K562 (cell line): ENCODE results near the gene POLR3GL. TPM values are rescaled to one million over a fixed set of nuclear protein-coding genes. Genes with fewer than 3 reads are reported as not detected.
A peak's percentile ranks its signal among the peaks of the same experiment; 100 is the strongest.

Experiments used
- CREM ChIP-seq: IDR thresholded peaks from 2 replicates; pipeline ENCODE4 v1.6.1; 2014; ENCODE audit warnings: antibody characterized with exemption, low read depth
- FOXA3 ChIP-seq, 2 experiments: fragments of 450-650 bp in 1 of 2; sonication (generic) in 1 of 2; formaldehyde crosslinking; IDR thresholded peaks in 1 of 2; conservative IDR thresholded peaks in 1 of 2; 2 replicates each; pipeline versions ENCODE4 v1.4.0 to v1.8.0; 2020 to 2022; ENCODE audit warnings: mild to moderate bottlenecking in 2 of 2, missing genetic modification reagents in 1 of 2
- FOXP1 ChIP-seq: sonication (generic); formaldehyde crosslinking; IDR thresholded peaks from 2 replicates; pipeline ENCODE4 v1.8.0; 2022; ENCODE audit warnings: mild to moderate bottlenecking, missing genetic modification reagents
- JUND ChIP-seq, 2 experiments: IDR thresholded peaks; 2 replicates in 1 of 2; 3 replicates in 1 of 2; pipeline ENCODE4 v1.6.1; 2011; ENCODE audit warnings: borderline replicate concordance in 2 of 2, low read depth in 2 of 2, low read length in 2 of 2, improper control_type of control experiment in 1 of 2, missing biosample characterization in 1 of 2, missing genetic modification characterization in 1 of 2, missing genetic modification reagents in 1 of 2
- KDM1A ChIP-seq, 2 experiments: fragments of 450-650 bp; IDR thresholded peaks; 2 replicates each; pipeline ENCODE4 v1.6.1; 2016; ENCODE audit warnings: mild to moderate bottlenecking in 2 of 2
- MAX ChIP-seq: sonication (generic); formaldehyde crosslinking; IDR thresholded peaks from 2 replicates; pipeline ENCODE4 v1.9.0; 2022; ENCODE audit warnings: mild to moderate bottlenecking, missing genetic modification reagents
- MED1 ChIP-seq: sonication (generic); formaldehyde crosslinking; IDR thresholded peaks from 2 replicates; pipeline ENCODE4 v1.8.1; 2023; ENCODE audit warnings: missing genetic modification reagents, borderline replicate concordance
- MLX ChIP-seq, 2 experiments: fragments of 450-650 bp in 1 of 2; sonication (generic) in 1 of 2; formaldehyde crosslinking; conservative IDR thresholded peaks; 2 replicates each; pipeline versions ENCODE4 v1.4.0 to v1.8.1; 2020 to 2022; ENCODE audit warnings: mild to moderate bottlenecking in 1 of 2, missing genetic modification reagents in 1 of 2
- NCOA6 ChIP-seq: fragments of 450-650 bp; IDR thresholded peaks from 2 replicates; pipeline ENCODE4 v1.6.1; 2017; ENCODE audit warnings: mild to moderate bottlenecking
- NR1H2 ChIP-seq: sonication (generic); formaldehyde crosslinking; IDR thresholded peaks from 2 replicates; pipeline ENCODE4 v1.4.0; 2020; ENCODE audit warnings: mild to moderate bottlenecking, missing genetic modification reagents
- POLR3A ChIP-seq: IDR thresholded peaks from 2 replicates; pipeline ENCODE4 v1.6.1; 2011; ENCODE audit warnings: borderline replicate concordance, mild to moderate bottlenecking, moderate library complexity; ENCODE audit not compliant: insufficient read length, insufficient read depth; ENCODE audit errors: extremely low read depth
- RBBP5 ChIP-seq: fragments of 200-600 bp; sonication (generic); IDR thresholded peaks from 2 replicates; pipeline ENCODE4 v1.6.1; 2012; ENCODE audit warnings: borderline replicate concordance, mild to moderate bottlenecking, low read length, control low read depth, inconsistent platforms; ENCODE audit not compliant: insufficient read depth, poor library complexity, severe bottlenecking
- VEZF1 ChIP-seq: fragments of 200-800 bp; sonication (Bioruptor generic); IDR thresholded peaks from 2 replicates; pipeline ENCODE4 v1.6.1; 2017; ENCODE audit warnings: missing genetic modification characterization, missing compliant biosample characterization
- ZC3H11A ChIP-seq: IDR thresholded peaks from 2 replicates; pipeline ENCODE4 v1.6.1; 2012; ENCODE audit warnings: low read depth, low read length, improper control_type of control experiment
- ZNF518B ChIP-seq: fragments of 250-450 bp; sonication (Bioruptor Pico); IDR thresholded peaks from 2 replicates; pipeline ENCODE4 v1.5.0; 2021; ENCODE audit warnings: mild to moderate bottlenecking, moderate library complexity
- ZNF778 ChIP-seq: fragments of 450-650 bp; formaldehyde crosslinking; IDR thresholded peaks from 2 replicates; pipeline ENCODE4 v1.4.0; 2020; ENCODE audit warnings: mild to moderate bottlenecking, moderate library complexity
- polyA plus RNA-seq, 8 experiments: library from polyadenylated mRNA; depleted of rRNA in 4 of 8; stranded (reverse) in 5 of 8; unstranded in 3 of 8; fragments of >200 nt; fragmentation: Nextera tagmentation in 2 of 8; fragmentation: Illumina TruSeq in 1 of 8; extraction: Ambion mirVana in 2 of 8; extraction: Trizol in 1 of 8; gene quantifications; 2 replicates each; pipeline versions ENCODE4 v1.2.1 to v1.2.3, GENCODE V29; 2011 to 2014; ENCODE audit warnings: inconsistent platforms in 1 of 8, missing spikeins in 1 of 8
- total RNA-seq, 7 experiments: library from RNA; depleted of rRNA in 6 of 7; stranded (reverse); fragments of >200 nt in 6 of 7; fragmentation: Illumina TruSeq in 2 of 7; extraction: Trizol in 2 of 7; gene quantifications; 2 replicates each; pipeline versions ENCODE4 v1.2.1 to v1.2.3, GENCODE V29; 2011 to 2021; ENCODE audit warnings: low replicate concordance in 1 of 7

POLR3GL gene
- total and polyA plus RNA-seq, 9 of the 15 experiments (the other 6 are each of a cell fraction or from before 2014, with no cell fraction given), result 14.6 to 48.4 (median 38.2) TPM

GRCh38 chr1:145985502-145986439 lies 21.3 kb downstream of the POLR3GL start (continued):
- TF ChIP-seq MAX (CRISPR knock-in tag) (no peak), VEZF1 (CRISPR knock-in tag) (peak; percentile 49), POLR3A (no peak), CREM (no peak), ZNF778 (CRISPR knock-in tag) (no peak), MLX (CRISPR knock-in tag; conservative IDR thresholded peaks at IDR 0.05) (no peak), ZC3H11A (no peak), NR1H2 (no peak), KDM1A (IDR thresholded peaks at IDR 0.05) (peak; percentile 66), FOXP1 (no peak), ZNF518B (CRISPR knock-in tag) (no peak), RBBP5 (no peak), FOXA3 (CRISPR knock-in tag; conservative IDR thresholded peaks at IDR 0.05 in 1 of 2, IDR thresholded peaks at IDR 0.05 in 1 of 2) (no peak), NCOA6 (no peak), MED1 (CRISPR knock-in tag) (no peak), JUND (IDR thresholded peaks at IDR 0.05; ENCODE audit: borderline replicate concordance, low read depth, low read length) (peak; percentile 38), JUND (tag; IDR thresholded peaks at IDR 0.05; ENCODE audit: borderline replicate concordance, low read depth, low read length) (0 out of 3 replicates have a peak, but pooled peaks have one; percentile 47)
